OCI-LY1 (cell line): ENCODE measurements around the gene AGER.

Source experiments
- H2AFZ ChIP-seq: fragments of 200-600 bp; sonication (generic), shearing (Covaris generic); 2 replicates; pipeline ENCODE4 v1.6.0; 2014; ENCODE audit warnings: antibody characterized with exemption, mild to moderate bottlenecking, low read length
- H3F3A ChIP-seq: fragments of 200-600 bp; sonication (generic), shearing (Covaris generic); 2 replicates; pipeline ENCODE4 v1.6.0; 2014; ENCODE audit warnings: mild to moderate bottlenecking, antibody characterized with exemption, low read length, moderate library complexity; ENCODE audit not compliant: insufficient read depth
- H3K27ac ChIP-seq: fragments of 200-600 bp; sonication (generic); 2 replicates; pipeline ENCODE4 v1.5.1; 2014; ENCODE audit warnings: low read length, mixed run types, mild to moderate bottlenecking, low read depth; ENCODE audit not compliant: poor library complexity, severe bottlenecking
- H3K27me3 ChIP-seq: fragments of 200-600 bp; sonication (generic); 2 replicates; pipeline ENCODE4 v1.6.0; 2014; ENCODE audit warnings: antibody characterized with exemption, mild to moderate bottlenecking, low read length, moderate library complexity; ENCODE audit not compliant: insufficient read depth
- H3K36me3 ChIP-seq: fragments of 200-600 bp; sonication (generic); 2 replicates; pipeline ENCODE4 v1.6.1; 2014; ENCODE audit warnings: mild to moderate bottlenecking, antibody characterized with exemption, low read length, moderate library complexity, mixed read lengths; ENCODE audit not compliant: insufficient read depth
- H3K4me1 ChIP-seq: fragments of 200-600 bp; sonication (generic); 2 replicates; pipeline ENCODE4 v1.5.1; 2014; ENCODE audit warnings: mild to moderate bottlenecking, low read length, moderate library complexity; ENCODE audit not compliant: insufficient read depth, severe bottlenecking
- H3K4me2 ChIP-seq: fragments of 200-600 bp; sonication (generic), shearing (Covaris generic); 2 replicates; pipeline ENCODE4 v1.6.1; 2014; ENCODE audit warnings: low read length
- H3K4me3 ChIP-seq: fragments of 200-600 bp; sonication (generic); 2 replicates; pipeline ENCODE4 v1.5.1; 2014; ENCODE audit warnings: low read length, low read depth, mild to moderate bottlenecking, mixed read lengths; ENCODE audit not compliant: poor library complexity, severe bottlenecking
- H3K79me2 ChIP-seq: fragments of 200-600 bp; shearing (Covaris generic); 2 replicates; pipeline ENCODE4 v1.6.1; 2016; ENCODE audit warnings: mixed run types, low read length, mixed read lengths; ENCODE audit not compliant: insufficient read depth
- H3K9ac ChIP-seq: fragments of 200-600 bp; sonication (generic), shearing (Covaris generic); 2 replicates; pipeline ENCODE4 v1.6.1; 2014; ENCODE audit warnings: mild to moderate bottlenecking, low read length, mixed read lengths
- H3K9me2 ChIP-seq: fragments of 200-600 bp; sonication (generic), shearing (Covaris generic); 2 replicates; pipeline ENCODE4 v1.6.1; 2014; ENCODE audit warnings: low read depth, mild to moderate bottlenecking, low read length, mixed read lengths
- H3K9me3 ChIP-seq: fragments of 200-600 bp; shearing (Covaris generic); 2 replicates; pipeline ENCODE4 v1.6.1; 2014; ENCODE audit warnings: low read length, mixed read lengths
- H4K20me1 ChIP-seq: fragments of 200-600 bp; sonication (generic), shearing (Covaris generic); 2 replicates; pipeline ENCODE4 v1.6.0; 2016; ENCODE audit warnings: mild to moderate bottlenecking, low read length; ENCODE audit not compliant: insufficient read depth
- EZH2 ChIP-seq: fragments of 200-600 bp; sonication (generic), shearing (Covaris generic); IDR thresholded peaks from 2 replicates; pipeline ENCODE4 v1.8.0; 2017; ENCODE audit warnings: borderline replicate concordance, mixed run types, mild to moderate bottlenecking, antibody characterized with exemption, low read length, moderate library complexity, mixed read lengths
- TF ChIP-seq, protein P1 (sequence below): fragments of 200-600 bp; sonication (generic), shearing (Covaris generic); IDR thresholded peaks from 2 replicates; pipeline ENCODE4 v1.5.1; 2017; ENCODE audit warnings: mild to moderate bottlenecking, antibody characterized with exemption, low read length, moderate library complexity, mixed read lengths

The AGER gene

DNA sequence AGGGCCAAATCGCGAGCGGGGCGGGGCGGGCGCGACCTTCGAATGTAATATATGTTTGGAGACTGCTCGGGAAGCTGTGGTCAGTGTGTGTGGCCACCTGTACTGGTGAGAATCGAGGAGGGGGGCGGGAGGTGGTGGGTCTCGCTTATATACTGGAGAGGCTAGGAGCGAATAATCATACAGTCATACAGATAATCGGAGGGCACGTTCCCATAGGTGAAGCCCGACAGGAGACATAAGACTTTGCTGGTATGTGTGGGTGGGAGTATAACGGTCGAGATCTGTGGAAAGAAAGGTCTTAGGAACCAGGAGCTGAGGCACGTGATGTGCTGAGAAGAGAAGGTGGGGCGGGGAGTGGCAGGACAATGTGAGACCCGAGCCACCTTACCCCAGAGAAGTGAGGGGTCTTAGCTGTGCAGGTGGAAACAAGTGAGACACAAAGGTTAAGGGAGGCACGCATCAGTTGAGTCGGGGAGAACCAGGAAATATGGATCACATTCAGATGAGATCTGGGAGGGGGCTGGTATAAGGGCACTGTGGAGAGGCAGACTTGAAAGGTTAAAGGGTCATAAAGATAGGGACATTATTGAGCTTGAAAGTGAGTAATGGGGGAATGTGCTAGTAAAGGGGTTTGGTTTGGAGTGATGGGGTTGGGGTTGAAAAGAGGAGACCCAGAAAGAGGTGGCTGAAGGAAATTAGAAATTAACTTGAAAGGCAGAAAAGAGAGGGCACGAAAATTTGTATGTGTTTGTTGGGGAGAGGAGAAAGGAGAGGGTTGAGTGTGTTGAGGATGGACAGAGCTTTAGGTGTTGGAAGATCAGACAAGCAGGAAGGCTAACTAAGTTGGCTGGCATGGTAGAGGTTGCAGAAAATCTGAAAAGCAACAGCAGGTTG, 5.3 kb downstream of the AGER start:
- no peak for TF ChIP-seq EZH2
- TF ChIP-seq, protein P1, sequence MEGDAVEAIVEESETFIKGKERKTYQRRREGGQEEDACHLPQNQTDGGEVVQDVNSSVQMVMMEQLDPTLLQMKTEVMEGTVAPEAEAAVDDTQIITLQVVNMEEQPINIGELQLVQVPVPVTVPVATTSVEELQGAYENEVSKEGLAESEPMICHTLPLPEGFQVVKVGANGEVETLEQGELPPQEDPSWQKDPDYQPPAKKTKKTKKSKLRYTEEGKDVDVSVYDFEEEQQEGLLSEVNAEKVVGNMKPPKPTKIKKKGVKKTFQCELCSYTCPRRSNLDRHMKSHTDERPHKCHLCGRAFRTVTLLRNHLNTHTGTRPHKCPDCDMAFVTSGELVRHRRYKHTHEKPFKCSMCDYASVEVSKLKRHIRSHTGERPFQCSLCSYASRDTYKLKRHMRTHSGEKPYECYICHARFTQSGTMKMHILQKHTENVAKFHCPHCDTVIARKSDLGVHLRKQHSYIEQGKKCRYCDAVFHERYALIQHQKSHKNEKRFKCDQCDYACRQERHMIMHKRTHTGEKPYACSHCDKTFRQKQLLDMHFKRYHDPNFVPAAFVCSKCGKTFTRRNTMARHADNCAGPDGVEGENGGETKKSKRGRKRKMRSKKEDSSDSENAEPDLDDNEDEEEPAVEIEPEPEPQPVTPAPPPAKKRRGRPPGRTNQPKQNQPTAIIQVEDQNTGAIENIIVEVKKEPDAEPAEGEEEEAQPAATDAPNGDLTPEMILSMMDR = no peak
- no peaks in the 10 kb centered on the region for H3K9me3 ChIP-seq
- H3K36me3 ChIP-seq = peaks cover 34% of the 10 kb centered on the region; the same call in 1 of the 2 replicates
- H2AFZ ChIP-seq = no peak overlapping the region
- H3K4me2 ChIP-seq = peak overlapping the region; percentile 99
- H3K4me3 ChIP-seq = peak overlapping the region; percentile 91
- H3K79me2 ChIP-seq = peaks cover 12% of the 10 kb centered on the region; the same call in 1 of the 2 replicates
- H4K20me1 ChIP-seq = no peaks in the 10 kb centered on the region
- H3K27ac ChIP-seq = peak overlapping the region; percentile 87
- no peaks in the 10 kb centered on the region for H3F3A ChIP-seq
- peak overlapping the region; percentile 79 for H3K9ac ChIP-seq
- H3K9me2 ChIP-seq = no peaks in the 10 kb centered on the region
- H3K27me3 ChIP-seq = no peaks in the 10 kb centered on the region
- peaks cover 43% of the 10 kb centered on the region for H3K4me1 ChIP-seq

DNA sequence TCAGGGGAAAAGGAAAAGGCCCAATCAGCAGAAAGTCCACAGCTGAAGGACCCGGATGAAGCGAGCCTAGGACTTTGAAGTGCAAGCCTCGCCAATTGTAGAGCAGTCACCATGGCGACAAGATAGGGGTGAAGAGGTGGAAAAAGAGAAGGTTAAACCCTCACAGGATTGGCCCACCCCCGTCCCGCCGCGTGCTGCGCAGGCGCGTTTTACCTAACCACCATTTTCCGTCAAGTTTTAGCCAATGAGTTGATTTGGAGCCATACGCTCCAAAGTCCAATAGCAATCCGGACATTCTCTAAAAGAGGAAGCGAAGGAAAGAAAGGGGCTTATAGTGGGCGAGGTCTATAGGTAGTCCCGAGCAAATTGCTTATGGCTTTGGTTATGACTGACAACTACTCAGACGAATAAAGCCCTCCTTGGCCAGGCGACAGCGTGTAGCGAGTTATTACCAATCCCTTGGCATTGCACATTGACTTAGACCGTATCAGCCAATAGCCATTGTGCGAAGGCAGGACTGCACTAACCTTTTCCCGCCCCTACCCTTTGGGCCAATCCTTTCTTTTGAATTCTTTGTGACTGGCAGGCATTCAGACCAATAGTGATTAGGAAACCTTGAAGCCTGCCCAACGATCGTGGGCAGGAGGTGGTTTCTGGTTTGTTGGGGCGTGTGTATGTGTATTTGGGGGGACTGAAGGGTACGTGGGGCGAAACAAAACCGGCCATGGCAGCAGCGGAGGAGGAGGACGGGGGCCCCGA, 6.1 kb downstream of the AGER start, which contains the start of gene RNF5:
Gene RNF5, plus strand, starts transcription at position 618 of the 759 bp plus-strand sequence. Its CDS starts 107 bp downstream, at position 725.
- Histone ChIP-seq H3K27me3 (no peaks in the 10 kb centered on the region), H3F3A (no peaks in the 10 kb centered on the region), H3K4me3 (peak within 1 kb of the TSS; percentile 91), H3K36me3 (peaks cover 27% of the 10 kb centered on the region; the same call in 1 of the 2 replicates), H2AFZ (no peak within 1 kb of the TSS), H3K79me2 (peaks cover 12% of the 10 kb centered on the region; the same call in 1 of the 2 replicates), H3K9ac (peak within 1 kb of the TSS; percentile 79), H3K4me2 (peak within 1 kb of the TSS; percentile 99), H4K20me1 (no peaks in the 10 kb centered on the region), H3K9me2 (no peaks in the 10 kb centered on the region), H3K4me1 (peaks cover 51% of the 10 kb centered on the region), H3K9me3 (no peaks in the 10 kb centered on the region), H3K27ac (peak within 1 kb of the TSS; percentile 87)
- TF ChIP-seq EZH2 = no peak
- TF ChIP-seq, protein P1 = no peak

DNA sequence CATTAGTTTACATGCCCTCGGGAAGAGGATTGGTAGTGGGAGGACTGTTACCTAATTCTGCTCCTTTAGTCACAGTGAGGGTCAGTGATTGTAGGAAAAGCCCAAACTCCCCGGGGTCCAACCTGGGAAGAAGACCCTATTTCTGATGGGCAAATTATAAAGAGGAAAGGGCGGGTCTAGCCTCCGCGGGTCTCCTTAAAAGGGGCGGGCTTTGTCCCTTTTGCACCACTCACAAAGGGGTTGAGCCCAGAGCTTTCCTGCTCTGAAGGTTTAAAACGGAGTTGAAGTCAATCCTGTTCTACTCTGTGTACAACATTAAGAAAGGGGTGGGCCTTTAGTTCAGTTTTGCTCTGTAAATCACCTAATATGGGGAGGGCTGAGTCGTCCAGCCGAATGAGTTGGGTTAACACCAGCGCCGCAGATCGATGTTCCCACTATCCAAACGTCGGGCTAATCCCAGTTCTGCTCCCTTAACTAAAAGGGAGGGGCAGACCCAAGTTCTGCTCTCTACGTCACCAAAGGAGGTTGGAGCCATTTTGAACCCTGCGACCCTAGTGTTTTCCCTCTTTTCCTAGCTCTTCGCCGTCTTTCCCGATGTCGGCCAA, 6.8 kb downstream of the AGER start:
- Histone ChIP-seq H4K20me1 (no peaks in the 10 kb centered on the region), H3F3A (no peaks in the 10 kb centered on the region), H3K79me2 (peaks cover 12% of the 10 kb centered on the region; the same call in 1 of the 2 replicates), H3K27me3 (no peaks in the 10 kb centered on the region), H3K9me3 (no peaks in the 10 kb centered on the region), H3K36me3 (peaks cover 20% of the 10 kb centered on the region; the same call in 1 of the 2 replicates), H3K9me2 (no peaks in the 10 kb centered on the region), H3K4me2 (peak overlapping the region; percentile 80), H2AFZ (no peak overlapping the region), H3K4me1 (peaks cover 56% of the 10 kb centered on the region), H3K9ac (peak overlapping the region; percentile 70), H3K27ac (peak overlapping the region; percentile 87), H3K4me3 (peak overlapping the region; percentile 91)
- TF ChIP-seq, protein P1 = no peak
- TF ChIP-seq EZH2 = no peak
